ENCODE data around the gene DOCK3. TPM values are rescaled to one million over a fixed set of nuclear protein-coding genes. Genes with fewer than 3 reads are reported as not detected.

DOCK3 gene
- total RNA-seq, 1 donor = under 0.01 TPM

GRCh38 chr3:51394541-51394940 lies 719.8 kb downstream of the DOCK3 start:
- DNase-seq (ENCODE audit: low read depth) = no peak
- no peak for TF ChIP-seq CTCF (IDR thresholded peaks at IDR 0.05; ENCODE audit: insufficient read depth, low read depth, low read length)
- no peak overlapping the region for H3K4me3 ChIP-seq (ENCODE audit: low read depth, low read length)

GRCh38 chr3:51395493-51396213 lies 720.9 kb downstream of the DOCK3 start:
- no peak overlapping the region for H3K4me3 ChIP-seq (ENCODE audit: low read depth, low read length)
- no peak for DNase-seq (ENCODE audit: low read depth)
- no peak for TF ChIP-seq CTCF (IDR thresholded peaks at IDR 0.05; ENCODE audit: insufficient read depth, low read depth, low read length)

GRCh38 chr3:51396401-51396800 lies 721.7 kb downstream of the DOCK3 start:
- no peak for DNase-seq (ENCODE audit: low read depth)
- no peak overlapping the region for H3K4me3 ChIP-seq (ENCODE audit: low read depth, low read length)
- no peak for TF ChIP-seq CTCF (IDR thresholded peaks at IDR 0.05; ENCODE audit: insufficient read depth, low read depth, low read length)

GRCh38 chr3:51397392-51397791 lies 722.7 kb downstream of the DOCK3 start:
- H3K4me3 ChIP-seq (ENCODE audit: low read depth, low read length) = no peak overlapping the region
- TF ChIP-seq CTCF (IDR thresholded peaks at IDR 0.05; ENCODE audit: insufficient read depth, low read depth, low read length) = no peak
- DNase-seq (ENCODE audit: low read depth) = no peak

GRCh38 chr3:51398595-51399310 lies 724.0 kb downstream of the DOCK3 start:
- no peak for TF ChIP-seq CTCF (IDR thresholded peaks at IDR 0.05; ENCODE audit: insufficient read depth, low read depth, low read length)
- H3K4me3 ChIP-seq (ENCODE audit: low read depth, low read length) = no peak overlapping the region
- DNase-seq (ENCODE audit: low read depth) = no peak

GRCh38 chr3:51400166-51400565 lies 725.4 kb downstream of the DOCK3 start:
- DNase-seq (ENCODE audit: low read depth) = no peak
- no peak for TF ChIP-seq CTCF (IDR thresholded peaks at IDR 0.05; ENCODE audit: insufficient read depth, low read depth, low read length)
- no peak overlapping the region for H3K4me3 ChIP-seq (ENCODE audit: low read depth, low read length)
